Suprapubic skin (tissue), 4 donors: Measurements from ENCODE around the gene UFSP1. TPM values are rescaled to one million over a fixed set of nuclear protein-coding genes. Genes with fewer than 3 reads are reported as not detected.

Experiments used
- DNase-seq, 2 donors: peaks; one replicate each; pipeline ENCODE4 v3.0.0-alpha.2; 2019; ENCODE audit warnings: low spot score in 2 of 2
- H3K27ac ChIP-seq: fragments of 200-600 bp; sonication (generic); one replicate; pipeline ENCODE4 v1.5.1; 2019
- H3K27me3 ChIP-seq: fragments of 200-600 bp; sonication (generic); one replicate; pipeline ENCODE4 v1.5.1; 2019
- H3K36me3 ChIP-seq: fragments of 200-600 bp; sonication (generic); one replicate; pipeline ENCODE4 v1.5.1; 2019
- H3K4me1 ChIP-seq: fragments of 200-600 bp; sonication (generic); one replicate; pipeline ENCODE4 v1.5.1; 2019
- H3K4me3 ChIP-seq: fragments of 200-600 bp; sonication (generic); one replicate; pipeline ENCODE4 v1.5.1; 2019; ENCODE audit warnings: mild to moderate bottlenecking
- H3K9me3 ChIP-seq: fragments of 200-600 bp; sonication (generic); one replicate; pipeline ENCODE4 v1.5.1; 2019
- CTCF ChIP-seq, 2 donors: fragments of 200-600 bp in 1 of 2; fragments of 450-650 bp in 1 of 2; sonication (generic) in 1 of 2; IDR thresholded peaks; one replicate each; pipeline ENCODE4 v1.5.1; 2016 to 2019; ENCODE audit warnings: antibody characterized with exemption in 2 of 2, mild to moderate bottlenecking in 1 of 2, moderate library complexity in 1 of 2
- EP300 ChIP-seq: sonication (generic); formaldehyde crosslinking; IDR thresholded peaks from one replicate; pipeline ENCODE4 v1.6.1; 2017; ENCODE audit warnings: antibody characterized with exemption
- POLR2A ChIP-seq, 2 donors: fragments of 450-650 bp; IDR thresholded peaks; one replicate each; pipeline ENCODE4 v1.6.1; 2017; ENCODE audit warnings: antibody characterized with exemption in 2 of 2, mild to moderate bottlenecking in 2 of 2, moderate library complexity in 2 of 2
- POLR2AphosphoS5 ChIP-seq, 3 donors: sonication (generic); formaldehyde crosslinking; IDR thresholded peaks; one replicate each; pipeline ENCODE4 v1.6.1; 2017; ENCODE audit warnings: antibody characterized with exemption in 3 of 3
- WGBS: methylation state at CpG from one replicate; pipeline ENCODE4 v1.1.5; 2018; 5-methylcytosine and 5-hydroxymethylcytosine counted together
- total RNA-seq, 4 donors: library from RNA; depleted of rRNA; stranded (reverse); fragments of >200 nt; gene quantifications; one replicate each; pipeline ENCODE4 v1.1.0, GENCODE V29; 2016

The UFSP1 gene
- total RNA-seq, 4 donors from 2014 or later: 1.1 to 2.3 (median 1.7) TPM

GRCh38 chr7:100854146-100854895 lies 35.2 kb downstream of the UFSP1 start:
- 95% methylated on average over 4 of the region's 14 CpGs for WGBS
- no peaks in the 10 kb centered on the region for H3K9me3 ChIP-seq
- no peaks in the 10 kb centered on the region for H3K27me3 ChIP-seq
- H3K4me3 ChIP-seq: no peak overlapping the region
- no peak for TF ChIP-seq EP300
- no peak for TF ChIP-seq POLR2AphosphoS5 (IDR thresholded peaks at IDR 0.05)
- TF ChIP-seq POLR2A (IDR thresholded peaks at IDR 0.05): no peak
- no peak for TF ChIP-seq CTCF (IDR thresholded peaks at IDR 0.05)
- H3K4me1 ChIP-seq: peaks cover 26% of the 10 kb centered on the region
- no peak for DNase-seq
- no peak overlapping the region for H3K27ac ChIP-seq
- H3K36me3 ChIP-seq: peaks cover 22% of the 10 kb centered on the region

GRCh38 chr7:100852048-100852872 lies 37.3 kb downstream of the UFSP1 start, which contains the start of gene SLC12A9:
SLC12A9 (plus strand) TSS chr7:100852713; CDS start chr7:100854198, 1,485 bp downstream.
- Histone ChIP-seq H3K9me3 (no peaks in the 10 kb centered on the region), H3K4me3 (peak within 1 kb of the TSS; percentile 65), H3K27ac (peak within 1 kb of the TSS; percentile 59), H3K36me3 (peaks cover 19% of the 10 kb centered on the region), H3K27me3 (no peaks in the 10 kb centered on the region), H3K4me1 (peaks cover 26% of the 10 kb centered on the region)
- peak; percentile 93 to 95 for DNase-seq
- TF ChIP-seq POLR2A (IDR thresholded peaks at IDR 0.05): no peak
- peak; percentile 78 to 91 for TF ChIP-seq CTCF (IDR thresholded peaks at IDR 0.05)
- TF ChIP-seq POLR2AphosphoS5 (IDR thresholded peaks at IDR 0.05): peak in 1 of 3 donors; percentile 29
- 0% methylated on average over 4 of the region's 71 CpGs for WGBS

- TF ChIP-seq CTCF (IDR thresholded peaks at IDR 0.05) (no peak), POLR2AphosphoS5 (IDR thresholded peaks at IDR 0.05) (no peak), POLR2A (IDR thresholded peaks at IDR 0.05) (no peak), EP300 (no peak)
- no peaks in the 10 kb centered on the region for H3K36me3 ChIP-seq
- peaks cover 7% of the 10 kb centered on the region for H3K4me1 ChIP-seq
- H3K27me3 ChIP-seq: no peaks in the 10 kb centered on the region
- WGBS: 85% methylated on average over 4 of the region's 4 CpGs
- no peak overlapping the region for H3K27ac ChIP-seq
- no peaks in the 10 kb centered on the region for H3K9me3 ChIP-seq
- H3K4me3 ChIP-seq: no peak overlapping the region
- no peak for DNase-seq
These were observed 42.2 kb downstream of the UFSP1 start for GRCh38 chr7:100847360-100847759.

GRCh38 chr7:100840470-100841100 lies 48.9 kb downstream of the UFSP1 start:
- Histone ChIP-seq H3K27ac (no peak overlapping the region), H3K27me3 (no peaks in the 10 kb centered on the region), H3K4me3 (no peak overlapping the region), H3K9me3 (no peaks in the 10 kb centered on the region), H3K4me1 (peaks cover 19% of the 10 kb centered on the region), H3K36me3 (no peaks in the 10 kb centered on the region)
- TF ChIP-seq POLR2A (IDR thresholded peaks at IDR 0.05) (no peak), CTCF (IDR thresholded peaks at IDR 0.05) (no peak), POLR2AphosphoS5 (IDR thresholded peaks at IDR 0.05) (no peak)
- no peak for DNase-seq
- 75% methylated on average over 8 of the region's 8 CpGs for WGBS
